CD4-positive, alpha-beta T cell treated with Interleukin-17A for 4 hours (primary cell): Measurements from ENCODE around the gene TAF1C.

Experiments
- DNase-seq: peaks from one replicate; pipeline ENCODE4 v3.0.0-alpha.2; 2020; ENCODE audit warnings: mixed read lengths

Gene TAF1C

GRCh38 chr16:84153660-84154214 is 33.1 kb downstream of the TAF1C start:
- DNase-seq = no peak

GRCh38 chr16:84150926-84151325 is 35.9 kb downstream of the TAF1C start:
- DNase-seq = no peak

GRCh38 chr16:84144859-84145639 is 41.8 kb downstream of the TAF1C start, which contains the start of the genes DNAAF1 and HSDL1:
DNAAF1 (plus strand) TSS chr16:84145308; CDS start chr16:84145441, 133 bp downstream.
HSDL1 (minus strand) TSS chr16:84145177; CDS start chr16:84131321, 13,856 bp downstream.
- peak; percentile 96 for DNase-seq

- peak; percentile 45 for DNase-seq
These were observed 42.5 kb downstream of the TAF1C start for GRCh38 chr16:84144209-84144858.

- DNase-seq = no peak
These were observed 43.1 kb downstream of the TAF1C start for GRCh38 chr16:84143784-84144199.

GRCh38 chr16:84143081-84143480 is 43.8 kb downstream of the TAF1C start:
- DNase-seq = no peak

- no peak for DNase-seq
These were observed 45.6 kb downstream of the TAF1C start for GRCh38 chr16:84141143-84141670.

GRCh38 chr16:84139628-84140258 is 47.1 kb downstream of the TAF1C start:
- no peak for DNase-seq

GRCh38 chr16:84138824-84139627 is 47.8 kb downstream of the TAF1C start:
- no peak for DNase-seq

- DNase-seq = no peak
These were observed 48.4 kb downstream of the TAF1C start for GRCh38 chr16:84138500-84138823.

- DNase-seq = no peak
These were observed 49.0 kb downstream of the TAF1C start for GRCh38 chr16:84137769-84138357.

- no peak for DNase-seq
These were observed 49.6 kb downstream of the TAF1C start for GRCh38 chr16:84137287-84137686.

- DNase-seq = no peak
These were observed 50.3 kb downstream of the TAF1C start for GRCh38 chr16:84136331-84137125.

- DNase-seq = no peak
These were observed 54.2 kb downstream of the TAF1C start for GRCh38 chr16:84132527-84133285.

- DNase-seq = no peak
These were observed 55.7 kb downstream of the TAF1C start for GRCh38 chr16:84131117-84131516.
